HG02973 (cell line): ENCODE results near the gene MRPS15.

Experiments
- ATAC-seq: cut with Tn5 transposase; IDR thresholded peaks from one replicate; pipeline ENCODE4 v1.9.1; 2021; ENCODE audit warnings: moderate library complexity; ENCODE audit not compliant: unreplicated experiment

Gene MRPS15

DNA sequence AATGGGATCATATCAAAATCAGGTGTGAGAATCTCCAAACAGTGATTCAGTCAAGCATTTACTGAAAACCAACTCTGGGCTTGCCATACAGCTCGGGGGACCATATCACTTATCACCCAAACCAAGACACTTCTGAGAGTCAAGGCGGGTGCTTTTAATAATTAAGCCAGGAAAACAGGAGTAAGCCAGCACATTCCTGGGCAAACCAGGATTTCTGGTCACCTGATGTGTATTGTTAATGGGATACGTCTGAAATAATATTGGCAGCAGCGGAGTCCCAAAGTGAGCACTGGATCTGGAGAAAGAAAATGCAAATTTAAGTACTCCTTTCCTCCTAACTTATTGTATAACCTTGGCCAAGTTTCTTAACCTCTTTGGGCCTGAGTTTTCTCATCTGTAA is 31.6 kb downstream of the MRPS15 start:
- no peak for ATAC-seq

DNA sequence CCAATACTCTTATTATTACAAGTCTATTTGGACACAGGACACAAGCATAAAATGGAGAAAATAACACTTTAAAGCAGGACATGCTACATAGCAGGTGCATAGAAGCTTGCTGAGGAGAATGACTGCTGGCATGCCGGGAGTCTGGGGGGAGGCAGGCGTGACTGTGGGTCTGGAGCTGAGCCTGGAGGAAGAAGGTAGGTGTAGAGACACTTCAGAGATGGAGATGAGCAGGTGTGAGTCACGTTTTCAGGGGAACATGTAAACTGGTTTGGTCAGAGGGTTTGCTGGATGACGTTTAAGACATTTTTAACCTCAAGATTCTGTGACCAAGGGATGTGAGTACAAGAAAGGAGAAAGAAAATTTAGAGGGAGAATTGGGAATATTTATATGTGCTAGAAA is 38.4 kb downstream of the MRPS15 start:
- no peak for ATAC-seq

DNA sequence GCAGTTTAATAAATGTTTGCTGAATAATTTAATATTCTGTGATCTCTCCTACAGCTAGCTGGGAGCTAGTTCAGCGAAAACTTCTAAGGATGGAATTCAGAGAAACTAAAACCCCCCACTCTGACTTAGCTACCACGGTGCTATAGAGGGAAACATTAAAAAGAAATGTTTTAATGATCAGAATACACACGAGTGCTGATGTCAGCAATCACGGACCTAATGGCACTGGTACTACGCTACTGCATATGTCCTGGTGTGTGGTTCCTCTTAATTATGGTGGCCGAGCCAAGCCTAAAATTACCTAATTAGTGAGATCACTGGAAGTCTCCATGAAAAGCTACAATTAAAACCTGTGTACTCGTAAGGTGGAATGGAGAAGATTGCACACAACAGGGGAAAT is 42.5 kb downstream of the MRPS15 start:
- no peak for ATAC-seq

DNA sequence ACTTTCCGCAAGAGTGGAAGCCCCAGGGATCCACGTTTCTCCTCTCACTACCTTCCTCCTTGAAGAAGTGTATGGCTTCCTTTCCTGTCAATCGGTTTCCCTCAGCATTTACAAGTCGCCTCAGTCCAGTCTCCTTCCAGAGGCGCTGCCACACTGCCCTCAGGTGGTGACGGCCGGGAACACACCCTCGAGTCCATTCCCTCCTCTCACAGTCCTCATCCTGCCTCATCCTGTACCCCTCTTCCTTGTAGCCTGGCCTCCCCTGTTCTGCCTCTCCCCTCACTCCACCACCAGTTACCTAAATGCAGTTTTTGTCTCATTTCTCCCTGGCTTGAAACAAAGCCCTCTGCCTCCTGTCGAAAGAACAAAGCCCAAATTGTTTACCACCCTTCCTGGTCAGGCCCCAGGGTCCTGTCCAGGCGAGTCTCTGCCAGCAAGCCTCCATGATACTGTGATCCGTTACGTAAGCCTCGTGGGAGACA is 43.3 kb downstream of the MRPS15 start:
- ATAC-seq: no peak

DNA sequence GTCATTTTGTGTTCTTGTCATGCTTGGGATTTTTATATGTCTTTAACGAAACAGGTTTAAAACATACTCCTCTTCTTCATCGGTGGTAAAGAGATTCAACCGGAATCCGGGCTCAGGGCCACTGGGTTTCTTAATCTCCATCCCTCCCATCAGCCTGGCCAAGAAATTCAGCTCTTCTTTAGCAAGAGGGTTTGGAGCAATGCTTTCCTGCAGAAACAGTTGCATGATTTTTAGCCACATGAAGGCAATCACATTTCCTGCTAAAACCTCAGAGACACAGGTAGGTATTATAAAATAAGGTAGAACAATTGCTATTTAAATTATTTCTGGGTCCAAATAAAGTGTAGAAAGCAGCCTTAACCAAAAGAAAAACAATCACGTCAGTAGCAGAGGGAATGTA is 43.8 kb downstream of the MRPS15 start:
- ATAC-seq: no peak

DNA sequence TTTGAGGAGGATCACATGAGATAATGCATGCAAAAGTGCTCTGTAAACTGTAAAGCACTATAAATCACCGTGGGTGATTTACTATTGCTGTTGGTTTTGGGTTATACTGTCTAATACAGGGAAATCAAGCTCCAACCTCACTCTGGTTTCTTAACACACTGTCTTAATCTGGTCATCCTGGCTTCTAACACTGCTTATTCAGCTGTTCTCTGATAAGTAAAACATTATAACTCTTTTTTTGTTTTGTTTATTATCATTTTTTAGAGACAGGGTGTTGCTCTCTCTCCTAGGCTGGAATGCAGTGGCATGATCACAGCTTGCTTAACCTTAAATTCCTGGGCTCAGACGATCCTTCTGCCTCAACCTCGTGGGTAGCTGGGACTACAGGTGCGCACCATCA is 44.6 kb downstream of the MRPS15 start:
- no peak for ATAC-seq

DNA sequence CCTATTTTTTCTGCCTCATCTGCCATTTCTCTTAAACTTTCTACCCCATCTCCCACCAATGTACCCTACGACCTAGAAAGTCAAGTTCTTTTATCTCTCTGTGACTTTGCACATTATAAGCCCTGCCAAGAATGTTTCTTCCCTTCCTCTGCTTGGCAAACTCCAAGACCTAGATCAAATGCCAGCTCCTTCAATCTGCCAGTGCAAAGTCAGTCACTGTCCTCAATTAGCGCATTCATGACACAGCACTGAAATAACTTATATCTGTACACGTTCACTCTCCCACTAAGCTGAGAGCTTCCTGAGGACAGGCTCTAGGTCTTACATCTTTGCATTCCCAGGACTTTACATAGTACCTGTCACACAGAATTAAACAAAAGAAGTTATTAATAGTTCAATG is 45.0 kb downstream of the MRPS15 start:
- ATAC-seq: no peak

DNA sequence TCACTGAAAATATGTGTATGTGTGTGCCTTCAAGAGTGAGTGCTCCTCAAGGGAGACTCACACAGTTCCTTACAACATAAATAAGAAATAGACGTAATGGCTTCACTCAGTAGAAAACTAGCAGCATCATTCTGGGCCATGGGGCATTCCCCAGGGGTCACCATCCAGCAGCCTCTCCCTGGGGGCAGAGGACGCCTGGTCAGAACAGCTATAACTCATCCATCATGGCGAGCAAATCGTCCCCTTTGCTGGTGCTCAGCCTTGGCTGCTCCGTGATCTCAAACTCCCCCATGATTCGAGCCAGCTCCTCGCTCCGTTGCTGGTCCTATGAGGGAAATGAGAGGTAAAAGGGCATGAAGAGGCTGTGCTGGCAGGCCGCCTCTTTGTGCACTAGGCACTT is 46.3 kb downstream of the MRPS15 start:
- ATAC-seq: no peak

DNA sequence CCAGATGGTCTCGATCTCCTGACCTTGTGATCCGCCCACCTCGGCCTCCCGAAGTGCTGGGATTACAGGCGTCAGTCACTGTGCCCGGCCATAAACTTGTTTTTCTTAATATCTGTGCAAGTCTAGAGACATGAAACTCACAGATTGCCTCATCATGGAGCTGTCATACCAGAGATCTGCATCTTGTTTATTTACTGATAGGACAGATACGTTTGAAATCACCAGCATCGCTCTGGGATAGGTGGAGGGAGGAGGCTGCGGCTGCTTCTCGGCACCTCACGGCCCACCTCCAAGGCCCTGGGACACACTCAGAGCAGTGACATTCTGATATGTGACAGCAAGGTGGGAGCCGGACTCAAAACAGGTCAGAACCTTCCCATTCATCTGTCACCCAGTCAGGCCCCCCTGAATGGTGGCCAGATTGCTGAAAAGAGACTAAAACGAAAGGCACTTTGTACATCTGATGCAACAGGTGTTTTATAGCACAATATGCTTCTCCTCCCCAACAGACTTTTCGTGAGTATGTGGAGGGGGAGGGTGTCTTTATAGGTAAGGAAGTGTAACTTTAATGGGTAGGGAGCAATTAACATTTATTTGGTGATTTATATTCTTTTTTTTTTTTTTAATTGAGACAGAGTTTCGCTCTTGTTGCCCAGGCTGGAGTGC is 48.4 kb downstream of the MRPS15 start:
- no peak for ATAC-seq

DNA sequence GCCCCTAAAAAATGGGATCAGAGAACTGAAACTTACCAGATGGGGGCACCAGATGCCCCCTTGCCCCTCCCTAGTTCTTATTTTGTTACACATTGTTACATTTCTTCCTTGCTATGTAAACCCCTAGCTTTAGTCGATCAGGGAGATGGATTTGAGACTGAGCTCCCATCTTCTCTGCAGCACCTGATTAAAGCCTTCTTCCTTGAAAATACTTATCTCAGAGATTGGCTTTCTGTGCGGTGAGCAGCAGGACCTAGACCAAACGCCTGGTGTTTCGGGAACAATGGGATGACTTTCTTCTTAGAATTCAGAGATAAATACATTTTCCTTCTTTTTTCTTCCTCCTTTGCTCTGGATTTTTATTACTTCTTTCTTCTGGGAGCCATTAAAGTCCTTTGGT is 49.8 kb downstream of the MRPS15 start:
- ATAC-seq: no peak

DNA sequence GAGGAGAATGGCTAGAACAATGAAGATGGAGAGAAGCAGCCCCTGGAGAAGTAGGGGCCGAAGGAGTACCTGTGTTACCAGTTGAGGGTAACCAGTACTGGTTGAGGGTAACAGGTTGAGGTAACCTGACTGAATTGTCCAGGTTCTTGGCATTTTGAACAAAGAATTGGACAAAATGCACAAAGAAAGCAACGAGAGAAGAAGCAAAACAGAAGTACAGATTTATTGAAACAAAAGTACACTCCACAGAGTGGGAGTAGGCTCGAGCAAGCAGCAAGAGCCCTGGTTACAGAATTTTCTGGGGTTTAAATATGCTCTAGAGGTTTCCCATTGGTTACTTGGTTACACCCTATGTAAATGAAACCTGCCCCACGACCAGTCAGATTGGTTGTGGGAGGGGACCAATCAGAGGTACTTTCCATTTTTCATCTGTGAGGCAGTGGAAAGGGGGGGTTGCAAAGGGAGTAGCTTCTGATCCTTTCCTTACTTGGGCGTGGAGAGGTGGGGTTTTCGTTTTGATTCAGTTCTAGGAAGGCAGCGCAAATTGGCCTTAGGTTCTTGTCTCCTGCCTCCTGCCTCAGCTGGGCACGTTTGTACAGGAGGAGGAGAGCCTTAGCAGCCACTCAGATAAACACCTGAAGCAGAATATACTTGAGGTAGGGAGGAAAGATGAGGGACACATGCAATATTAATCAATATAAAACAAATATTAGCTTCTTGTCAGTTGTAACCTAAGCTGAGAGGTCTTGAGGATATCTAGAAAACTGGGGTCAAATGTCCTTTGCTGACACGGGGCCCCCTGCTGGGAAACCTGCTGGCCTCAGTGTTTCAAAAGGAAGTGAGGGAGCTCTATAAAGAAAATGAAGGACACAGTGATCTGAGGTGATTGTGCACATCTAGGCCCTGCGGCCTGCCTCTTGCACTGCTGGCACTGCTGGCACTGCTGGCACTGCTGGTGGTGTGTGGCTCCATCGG is 52.2 kb downstream of the MRPS15 start:
- no peak for ATAC-seq

DNA sequence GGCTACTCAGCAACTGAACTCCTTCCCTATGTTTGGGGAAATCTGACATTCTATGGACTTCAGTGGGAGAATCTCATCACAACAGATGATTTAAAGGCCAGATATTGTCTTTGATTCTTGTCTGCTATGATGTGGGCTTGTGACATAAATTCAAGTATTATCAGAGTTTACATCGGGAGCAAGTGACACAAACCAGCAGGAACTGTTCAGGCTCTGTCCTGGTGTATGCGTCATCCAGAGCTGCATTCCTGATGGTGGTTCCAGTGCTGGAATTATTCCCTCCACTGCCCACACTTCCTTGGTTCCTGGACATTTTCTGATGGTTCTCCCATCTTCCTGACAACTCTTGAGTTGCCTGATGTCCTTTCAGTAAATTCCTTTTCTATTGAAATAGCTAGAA is 55.7 kb downstream of the MRPS15 start:
- ATAC-seq: no peak

DNA sequence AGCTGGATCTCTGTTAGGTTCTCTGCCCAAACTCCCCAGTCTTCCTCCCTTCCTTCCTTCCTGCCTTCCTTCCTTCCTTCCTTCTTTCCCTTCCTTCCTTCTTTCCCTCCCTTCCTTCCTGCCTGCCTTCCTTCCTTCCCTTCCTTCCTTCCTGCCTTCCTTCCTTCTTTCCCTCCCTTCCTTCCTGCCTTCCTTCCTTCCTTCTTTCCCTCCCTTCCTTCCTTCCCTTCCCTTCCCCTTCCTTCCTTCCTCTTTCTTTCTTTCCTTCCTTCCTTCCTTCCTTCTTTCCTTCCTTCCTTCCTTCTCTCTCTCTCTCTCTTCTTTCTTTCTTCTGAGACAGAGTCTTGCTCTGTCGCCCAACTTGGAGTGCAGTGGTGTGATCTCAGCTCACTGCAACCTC is 57.7 kb downstream of the MRPS15 start:
- ATAC-seq: no peak
